GM18507 (cell line): ENCODE measurements around the gene DHH.

Source experiments
- DNase-seq: peaks from one replicate; pipeline ENCODE4 v3.0.0; 2011; ENCODE audit warnings: low read depth; ENCODE audit not compliant: insufficient read length; ENCODE audit errors: extremely low spot score
- FAIRE-seq: peaks from 2 replicates; lab custom pipeline; 2011; peaks lifted over from hg19 to GRCh38; lab: Jason Lieb, UNC

The DHH gene

GRCh38 chr12:49055092-49055491, 39.5 kb downstream of the DHH start:
- FAIRE-seq (no peak), DNase-seq (no peak)

- no peak for FAIRE-seq
Measured at GRCh38 chr12:49054524-49054923, 40.1 kb downstream of the DHH start.

GRCh38 chr12:49054096-49054495, 40.5 kb downstream of the DHH start:
- FAIRE-seq (no peak), DNase-seq (no peak)

More at GRCh38 chr12:49054524-49054923, 40.1 kb downstream of the DHH start:
- no peak for DNase-seq

- FAIRE-seq (no peak), DNase-seq (no peak)
Measured at GRCh38 chr12:49052451-49053208, 42.0 kb downstream of the DHH start.

- no peak for FAIRE-seq
Measured at GRCh38 chr12:49051777-49052438, 42.7 kb downstream of the DHH start.

GRCh38 chr12:49051373-49051764, 43.2 kb downstream of the DHH start:
- FAIRE-seq (no peak), DNase-seq (no peak)

More at GRCh38 chr12:49051777-49052438, 42.7 kb downstream of the DHH start:
- DNase-seq, result no peak

- DNase-seq, result no peak
- no peak for FAIRE-seq
Measured at GRCh38 chr12:49050507-49051372, 43.9 kb downstream of the DHH start.

GRCh38 chr12:49049566-49050224, 44.9 kb downstream of the DHH start:
- FAIRE-seq (no peak), DNase-seq (no peak)

- FAIRE-seq (no peak), DNase-seq (no peak)
Measured at GRCh38 chr12:49048953-49049352, 45.6 kb downstream of the DHH start.

GRCh38 chr12:49046129-49046895, 48.3 kb downstream of the DHH start:
- DNase-seq (no peak), FAIRE-seq (no peak)

- no peak for FAIRE-seq
- DNase-seq, result no peak
Measured at GRCh38 chr12:49044660-49045059, 49.9 kb downstream of the DHH start.

GRCh38 chr12:49043856-49044258, 50.7 kb downstream of the DHH start:
- peak; percentile 76 for FAIRE-seq
- peak; percentile 50 for DNase-seq

GRCh38 chr12:49043241-49043640, 51.4 kb downstream of the DHH start:
- DNase-seq, result no peak
- FAIRE-seq, result no peak

- DNase-seq (no peak), FAIRE-seq (no peak)
Measured at GRCh38 chr12:49041881-49042484, 52.6 kb downstream of the DHH start.

- no peak for FAIRE-seq
- DNase-seq, result no peak
Measured at GRCh38 chr12:49041036-49041880, 53.3 kb downstream of the DHH start.

GRCh38 chr12:49040364-49040855, 54.2 kb downstream of the DHH start:
- no peak for FAIRE-seq
- DNase-seq, result no peak
